Keratinocyte (primary cell): ENCODE measurements around the gene FAM161B.

Source experiments
- EZH2 ChIP-seq: IDR thresholded peaks from one replicate; pipeline ENCODE4 v1.6.1; 2012; ENCODE audit warnings: inconsistent platforms, mild to moderate bottlenecking, low read length, moderate library complexity
- TF ChIP-seq, protein P1 (sequence below), 3 experiments: IDR thresholded peaks in 1 of 3; conservative IDR thresholded peaks in 1 of 3; optimal IDR thresholded peaks in 1 of 3; 2 replicates in 2 of 3; 3 replicates in 1 of 3; pipeline versions ENCODE3 to v1.5.1; 2011; ENCODE audit warnings: low read length in 3 of 3, mild to moderate bottlenecking in 3 of 3, moderate library complexity in 2 of 3, control low read depth in 1 of 3, inconsistent platforms in 1 of 3; ENCODE audit not compliant: insufficient read depth in 2 of 3; ENCODE audit errors: extremely low read depth in 1 of 3

- TF ChIP-seq, protein P1, sequence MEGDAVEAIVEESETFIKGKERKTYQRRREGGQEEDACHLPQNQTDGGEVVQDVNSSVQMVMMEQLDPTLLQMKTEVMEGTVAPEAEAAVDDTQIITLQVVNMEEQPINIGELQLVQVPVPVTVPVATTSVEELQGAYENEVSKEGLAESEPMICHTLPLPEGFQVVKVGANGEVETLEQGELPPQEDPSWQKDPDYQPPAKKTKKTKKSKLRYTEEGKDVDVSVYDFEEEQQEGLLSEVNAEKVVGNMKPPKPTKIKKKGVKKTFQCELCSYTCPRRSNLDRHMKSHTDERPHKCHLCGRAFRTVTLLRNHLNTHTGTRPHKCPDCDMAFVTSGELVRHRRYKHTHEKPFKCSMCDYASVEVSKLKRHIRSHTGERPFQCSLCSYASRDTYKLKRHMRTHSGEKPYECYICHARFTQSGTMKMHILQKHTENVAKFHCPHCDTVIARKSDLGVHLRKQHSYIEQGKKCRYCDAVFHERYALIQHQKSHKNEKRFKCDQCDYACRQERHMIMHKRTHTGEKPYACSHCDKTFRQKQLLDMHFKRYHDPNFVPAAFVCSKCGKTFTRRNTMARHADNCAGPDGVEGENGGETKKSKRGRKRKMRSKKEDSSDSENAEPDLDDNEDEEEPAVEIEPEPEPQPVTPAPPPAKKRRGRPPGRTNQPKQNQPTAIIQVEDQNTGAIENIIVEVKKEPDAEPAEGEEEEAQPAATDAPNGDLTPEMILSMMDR (optimal IDR thresholded peaks at IDR 0.05 in 1 of 3, IDR thresholded peaks at IDR 0.05 in 1 of 3, conservative IDR thresholded peaks at IDR 0.05 in 1 of 3; ENCODE audit: extremely low read depth in 1 of 3, insufficient read depth in 2 of 3, low read length in 3 of 3), result no peak
- no peak for TF ChIP-seq EZH2
Observed at GRCh38 chr14:73944432-73945158, 5.3 kb downstream of the FAM161B start.
